ENCODE results near the gene UROC1.

DNA sequence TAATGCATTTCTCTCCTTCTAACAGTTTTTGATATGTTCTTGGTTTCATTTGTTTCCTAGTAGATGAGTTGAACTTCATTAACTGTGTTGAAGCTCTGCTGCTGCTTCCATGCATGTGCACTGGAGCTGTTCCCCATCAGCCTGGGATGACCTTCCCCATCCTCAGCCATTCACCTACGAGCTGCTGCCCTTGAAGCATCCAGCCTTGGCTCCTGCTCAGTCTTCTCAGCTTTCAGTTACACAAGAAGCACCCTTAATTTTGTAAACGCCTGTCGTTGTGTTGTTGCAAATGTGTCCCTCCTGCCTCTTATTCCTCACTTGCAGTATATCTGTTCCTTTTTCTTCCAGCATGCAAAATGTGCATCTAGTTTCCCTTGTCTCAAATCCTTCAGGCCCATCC, 33.4 kb downstream of the UROC1 start:
- TF ChIP-seq, protein P1, sequence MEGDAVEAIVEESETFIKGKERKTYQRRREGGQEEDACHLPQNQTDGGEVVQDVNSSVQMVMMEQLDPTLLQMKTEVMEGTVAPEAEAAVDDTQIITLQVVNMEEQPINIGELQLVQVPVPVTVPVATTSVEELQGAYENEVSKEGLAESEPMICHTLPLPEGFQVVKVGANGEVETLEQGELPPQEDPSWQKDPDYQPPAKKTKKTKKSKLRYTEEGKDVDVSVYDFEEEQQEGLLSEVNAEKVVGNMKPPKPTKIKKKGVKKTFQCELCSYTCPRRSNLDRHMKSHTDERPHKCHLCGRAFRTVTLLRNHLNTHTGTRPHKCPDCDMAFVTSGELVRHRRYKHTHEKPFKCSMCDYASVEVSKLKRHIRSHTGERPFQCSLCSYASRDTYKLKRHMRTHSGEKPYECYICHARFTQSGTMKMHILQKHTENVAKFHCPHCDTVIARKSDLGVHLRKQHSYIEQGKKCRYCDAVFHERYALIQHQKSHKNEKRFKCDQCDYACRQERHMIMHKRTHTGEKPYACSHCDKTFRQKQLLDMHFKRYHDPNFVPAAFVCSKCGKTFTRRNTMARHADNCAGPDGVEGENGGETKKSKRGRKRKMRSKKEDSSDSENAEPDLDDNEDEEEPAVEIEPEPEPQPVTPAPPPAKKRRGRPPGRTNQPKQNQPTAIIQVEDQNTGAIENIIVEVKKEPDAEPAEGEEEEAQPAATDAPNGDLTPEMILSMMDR (conservative IDR thresholded peaks at IDR 0.05; ENCODE audit: low read depth in 2 of 2) = no peak
- no peak for TF ChIP-seq POLR2AphosphoS5 (IDR thresholded peaks at IDR 0.05; ENCODE audit: low read depth)
